H9 (cell line): ENCODE results near the gene SPTBN1. TPM values are rescaled to one million over a fixed set of nuclear protein-coding genes. Genes with fewer than 3 reads are reported as not detected.

Source experiments
- DNase-seq: peaks from one replicate; pipeline ENCODE4 v3.0.0-alpha.2; 2017
- H2AFZ ChIP-seq: one replicate; pipeline ENCODE4 v1.6.1; 2013; ENCODE audit warnings: mild to moderate bottlenecking, low read length, control low read depth, moderate library complexity
- H2AK5ac ChIP-seq: 2 replicates; pipeline ENCODE4 v1.6.1; 2013; ENCODE audit warnings: low read length, control low read depth, mixed read lengths; ENCODE audit not compliant: insufficient read length
- H2BK120ac ChIP-seq: one replicate; pipeline ENCODE4 v1.6.1; 2013; ENCODE audit warnings: low read depth, mild to moderate bottlenecking, low read length, control low read depth, inconsistent platforms; ENCODE audit not compliant: poor library complexity, severe bottlenecking
- H2BK12ac ChIP-seq: 2 replicates; pipeline ENCODE4 v1.6.1; 2013; ENCODE audit warnings: low read length, control low read depth, mixed read lengths, low read depth; ENCODE audit not compliant: insufficient read length
- H2BK15ac ChIP-seq: 2 replicates; pipeline ENCODE4 v1.6.1; 2013; ENCODE audit warnings: low read depth, low read length, control low read depth
- H2BK20ac ChIP-seq: one replicate; pipeline ENCODE4 v1.6.1; 2013; ENCODE audit warnings: low read depth, mild to moderate bottlenecking, low read length, control low read depth, inconsistent platforms; ENCODE audit not compliant: poor library complexity, severe bottlenecking
- H2BK5ac ChIP-seq: 2 replicates; pipeline ENCODE4 v1.6.1; 2013; ENCODE audit warnings: low read length, control low read depth, mixed read lengths; ENCODE audit not compliant: insufficient read length
- H3K14ac ChIP-seq: 2 replicates; pipeline ENCODE4 v1.6.1; 2013; ENCODE audit warnings: low read length, control low read depth; ENCODE audit not compliant: insufficient read depth
- H3K18ac ChIP-seq: 2 replicates; pipeline ENCODE4 v1.6.1; 2013; ENCODE audit warnings: low read depth, mild to moderate bottlenecking, mixed read lengths, low read length, control low read depth; ENCODE audit not compliant: insufficient read length
- H3K23ac ChIP-seq: 2 replicates; pipeline ENCODE4 v1.6.1; 2013; ENCODE audit warnings: low read length, control low read depth, mixed read lengths, low read depth; ENCODE audit not compliant: insufficient read length
- H3K23me2 ChIP-seq: 2 replicates; pipeline ENCODE4 v1.6.1; 2013; ENCODE audit warnings: low read depth, mild to moderate bottlenecking, mixed read lengths, low read length, control low read depth; ENCODE audit not compliant: insufficient read length, poor library complexity, severe bottlenecking
- H3K27ac ChIP-seq: 2 replicates; pipeline ENCODE4 v1.5.1; 2013; ENCODE audit warnings: low read length, control low read depth, mixed read lengths, low read depth; ENCODE audit not compliant: insufficient read length
- H3K27me3 ChIP-seq: 2 replicates; pipeline ENCODE4 v1.6.1; 2013; ENCODE audit warnings: low read length, control low read depth, inconsistent platforms; ENCODE audit not compliant: insufficient read depth
- H3K4ac ChIP-seq: 2 replicates; pipeline ENCODE4 v1.6.1; 2013; ENCODE audit warnings: low read depth, mild to moderate bottlenecking, control low read depth, inconsistent platforms, low read length, moderate library complexity
- H3K4me1 ChIP-seq: 2 replicates; pipeline ENCODE4 v1.6.1; 2013; ENCODE audit warnings: low read length, control low read depth, inconsistent platforms; ENCODE audit not compliant: insufficient read depth
- H3K4me2 ChIP-seq: 2 replicates; pipeline ENCODE4 v1.6.1; 2013; ENCODE audit warnings: low read length, control low read depth, mixed read lengths; ENCODE audit not compliant: insufficient read length, insufficient read depth
- H3K56ac ChIP-seq: 2 replicates; pipeline ENCODE4 v1.6.1; 2013; ENCODE audit warnings: low read depth, mild to moderate bottlenecking, mixed read lengths, low read length, control low read depth; ENCODE audit not compliant: insufficient read length
- H3K79me1 ChIP-seq: 2 replicates; pipeline ENCODE4 v1.6.1; 2013; ENCODE audit warnings: low read depth, mild to moderate bottlenecking, moderate library complexity, low read length, control low read depth, inconsistent platforms; ENCODE audit not compliant: insufficient read depth, poor library complexity, severe bottlenecking
- H3K79me2 ChIP-seq: 2 replicates; pipeline ENCODE4 v1.6.1; 2013; ENCODE audit warnings: low read length, control low read depth, inconsistent platforms; ENCODE audit not compliant: insufficient read depth
- H3K9ac ChIP-seq: 2 replicates; pipeline ENCODE4 v1.6.1; 2013; ENCODE audit warnings: low read length, control low read depth, mixed read lengths; ENCODE audit not compliant: insufficient read length; ENCODE audit errors: extremely low read depth
- H3K9me3 ChIP-seq: one replicate; pipeline ENCODE4 v1.6.1; 2013; ENCODE audit warnings: low read depth, low read length, inconsistent platforms; ENCODE audit not compliant: control insufficient read depth
- H3T11ph ChIP-seq: one replicate; pipeline ENCODE4 v1.6.1; 2013; ENCODE audit warnings: mild to moderate bottlenecking, low read length, control low read depth, inconsistent platforms
- H4K20me1 ChIP-seq: one replicate; pipeline ENCODE4 v1.6.1; 2013; ENCODE audit not compliant: control insufficient read depth, insufficient read length, insufficient read depth
- H4K5ac ChIP-seq: 2 replicates; pipeline ENCODE4 v1.6.1; 2013; ENCODE audit warnings: low read depth, mild to moderate bottlenecking, mixed read lengths, low read length, control low read depth; ENCODE audit not compliant: insufficient read length
- H4K8ac ChIP-seq: replicated peaks from 2 replicates; pipeline ENCODE4 v1.6.1; 2013; ENCODE audit warnings: low read length, control low read depth, mixed read lengths, low read depth; ENCODE audit not compliant: insufficient read length
- H4K91ac ChIP-seq: 2 replicates; pipeline ENCODE4 v1.6.1; 2013; ENCODE audit warnings: low read depth, mild to moderate bottlenecking, moderate library complexity, mixed read lengths, low read length, control low read depth; ENCODE audit not compliant: insufficient read length
- H3K27ac Mint-ChIP-seq, 3 experiments: 2 replicates in 2 of 3; 3 replicates in 1 of 3; pipeline ENCODE4 v1.8.0; 2020 to 2021; ENCODE audit warnings: mixed read lengths in 3 of 3, mild to moderate bottlenecking in 1 of 3, moderate library complexity in 1 of 3
- H3K27me3 Mint-ChIP-seq: 2 replicates; pipeline ENCODE4 v1.8.0; 2021; ENCODE audit warnings: low read depth, mild to moderate bottlenecking, moderate library complexity, mixed read lengths
- H3K36me3 Mint-ChIP-seq, 3 experiments: 2 replicates in 2 of 3; 3 replicates in 1 of 3; pipeline ENCODE4 v1.8.0; 2020 to 2021; ENCODE audit warnings: low read depth in 3 of 3, mixed read lengths in 3 of 3; ENCODE audit not compliant: insufficient read depth in 1 of 3
- H3K4me1 Mint-ChIP-seq, 2 experiments: 2 replicates each; pipeline ENCODE4 v1.8.0; 2020; ENCODE audit warnings: mixed read lengths in 2 of 2
- H3K4me3 Mint-ChIP-seq, 2 experiments: 2 replicates in 1 of 2; 3 replicates in 1 of 2; pipeline ENCODE4 v1.8.0; 2020 to 2021; ENCODE audit warnings: mild to moderate bottlenecking in 2 of 2, mixed read lengths in 2 of 2, moderate library complexity in 1 of 2
- H3K9me3 Mint-ChIP-seq, 2 experiments: 2 replicates in 1 of 2; 3 replicates in 1 of 2; pipeline ENCODE4 v1.8.0; 2020; ENCODE audit warnings: mild to moderate bottlenecking in 2 of 2, mixed read lengths in 2 of 2, moderate library complexity in 1 of 2
- total RNA-seq: library from RNA; stranded (reverse); gene quantifications from 2 replicates; pipeline ENCODE4 v1.2.1, GENCODE V29; 2021
- TF ChIP-seq, protein P1 (sequence below): fragments of 200-600 bp; sonication (generic); conservative IDR thresholded peaks from 3 replicates; pipeline ENCODE4 v1.8.0; 2021; ENCODE audit warnings: antibody characterized with exemption, mild to moderate bottlenecking

Gene SPTBN1
- total RNA-seq, 1 experiment from 2014 or later, result 164 TPM

DNA sequence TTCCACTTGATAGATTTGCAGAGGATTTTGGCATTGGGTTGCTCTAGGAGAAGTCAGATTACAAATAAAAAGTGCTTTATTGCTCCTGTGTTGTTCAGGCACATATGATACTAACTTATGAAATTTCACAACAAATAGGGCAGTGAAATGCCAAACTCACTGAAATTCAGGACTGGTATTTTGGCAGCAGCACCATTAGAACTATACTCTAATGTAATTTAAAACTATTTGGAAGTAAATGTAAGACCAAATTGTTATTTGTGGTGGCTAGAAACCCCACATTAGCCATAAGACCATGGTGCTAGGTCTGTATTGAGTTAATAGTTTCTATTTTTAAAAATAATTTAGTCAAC lies 57.2 kb downstream of the SPTBN1 start:
- Histone ChIP-seq H2BK120ac (no peak overlapping the region), H3K27me3 (no peaks in the 10 kb centered on the region), H4K5ac (no peak overlapping the region), H3K4me1 (no peaks in the 10 kb centered on the region; the same call in 1 of the 2 replicates), H2AK5ac (no peak overlapping the region), H2AFZ (no peak overlapping the region), H3K4ac (no peak overlapping the region), H2BK15ac (no peak overlapping the region), H3K27ac (no peak overlapping the region), H3K23ac (no peak overlapping the region), H3K79me1 (no peaks in the 10 kb centered on the region), H4K8ac (no peak overlapping the region), H2BK5ac (no peak overlapping the region), H2BK20ac (no peak overlapping the region), H3K18ac (no peak overlapping the region), H2BK12ac (no peak overlapping the region), H3K56ac (no peak overlapping the region), H3T11ph (no peak overlapping the region), H3K9me3 (no peaks in the 10 kb centered on the region), H3K14ac (no peak overlapping the region), H4K20me1 (no peaks in the 10 kb centered on the region), H3K23me2 (no peaks in the 10 kb centered on the region), H4K91ac (no peak overlapping the region), H3K4me2 (no peak overlapping the region), H3K79me2 (no peaks in the 10 kb centered on the region), H3K9ac (no peak overlapping the region)
- Mint-ChIP-seq H3K27ac (peak overlapping the region in 1 of 3 experiments; percentile 93; a peak in 1 of 7 replicates), H3K27me3 (no peaks in the 10 kb centered on the region), H3K4me3 (no peak overlapping the region), H3K4me1 (peaks cover 24 to 39% of the 10 kb centered on the region in 2 experiments), H3K36me3 (no peaks in the 10 kb centered on the region), H3K9me3 (no peaks in the 10 kb centered on the region)
- TF ChIP-seq, protein P1, sequence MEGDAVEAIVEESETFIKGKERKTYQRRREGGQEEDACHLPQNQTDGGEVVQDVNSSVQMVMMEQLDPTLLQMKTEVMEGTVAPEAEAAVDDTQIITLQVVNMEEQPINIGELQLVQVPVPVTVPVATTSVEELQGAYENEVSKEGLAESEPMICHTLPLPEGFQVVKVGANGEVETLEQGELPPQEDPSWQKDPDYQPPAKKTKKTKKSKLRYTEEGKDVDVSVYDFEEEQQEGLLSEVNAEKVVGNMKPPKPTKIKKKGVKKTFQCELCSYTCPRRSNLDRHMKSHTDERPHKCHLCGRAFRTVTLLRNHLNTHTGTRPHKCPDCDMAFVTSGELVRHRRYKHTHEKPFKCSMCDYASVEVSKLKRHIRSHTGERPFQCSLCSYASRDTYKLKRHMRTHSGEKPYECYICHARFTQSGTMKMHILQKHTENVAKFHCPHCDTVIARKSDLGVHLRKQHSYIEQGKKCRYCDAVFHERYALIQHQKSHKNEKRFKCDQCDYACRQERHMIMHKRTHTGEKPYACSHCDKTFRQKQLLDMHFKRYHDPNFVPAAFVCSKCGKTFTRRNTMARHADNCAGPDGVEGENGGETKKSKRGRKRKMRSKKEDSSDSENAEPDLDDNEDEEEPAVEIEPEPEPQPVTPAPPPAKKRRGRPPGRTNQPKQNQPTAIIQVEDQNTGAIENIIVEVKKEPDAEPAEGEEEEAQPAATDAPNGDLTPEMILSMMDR, result no peak
- no peak for DNase-seq
